HEK293 (cell line): Measurements from ENCODE around the gene PLK3.

Experiments used
- CTCF ChIA-PET: fragments of 350-600 bp; formaldehyde crosslinking; extraction: SDS; loops from one replicate; lab custom pipeline; 2021; ENCODE audit warnings: antibody characterized with exemption; lab: Yijun Ruan, JAX
- POLR2A ChIA-PET: fragments of 300-600 bp; formaldehyde crosslinking; extraction: SDS; loops from one replicate; lab custom pipeline; 2020; ENCODE audit warnings: antibody characterized with exemption, inconsistent platforms; lab: Yijun Ruan, JAX
- H3K27ac ChIP-seq: fragments of 200-500 bp; sonication (Bioruptor generic); 2 replicates; pipeline ENCODE4 v1.5.1; 2014; ENCODE audit warnings: low read depth, low read length, control low read depth, inconsistent platforms; ENCODE audit errors: extremely low read depth
- H3K36me3 ChIP-seq, 2 experiments: fragments of 200-500 bp in 1 of 2; sonication (Bioruptor generic) in 1 of 2; 1 replicate in 1 of 2; 2 replicates in 1 of 2; pipeline ENCODE4 v1.5.1; 2014 to 2017; ENCODE audit warnings: inconsistent platforms in 2 of 2, low read length in 2 of 2; ENCODE audit not compliant: control insufficient read depth in 2 of 2, insufficient read depth in 1 of 2
- H3K4me1 ChIP-seq: fragments of 200-500 bp; sonication (Bioruptor generic); 2 replicates; pipeline ENCODE4 v1.5.1; 2014; ENCODE audit warnings: mild to moderate bottlenecking, low read length, inconsistent platforms; ENCODE audit not compliant: control insufficient read depth, insufficient read depth
- H3K4me3 ChIP-seq: 2 replicates; pipeline ENCODE4 v1.5.1; 2011; ENCODE audit warnings: low read depth, mild to moderate bottlenecking, control low read depth, low read length, moderate library complexity
- H3K9me3 ChIP-seq: fragments of 200-500 bp; sonication (Bioruptor generic); 2 replicates; pipeline ENCODE4 v1.5.1; 2014; ENCODE audit warnings: low read depth, low read length, inconsistent platforms; ENCODE audit not compliant: control insufficient read depth, insufficient read depth
- BCL11A ChIP-seq: fragments of 450-650 bp; formaldehyde crosslinking; IDR thresholded peaks from 2 replicates; pipeline ENCODE4 v1.5.1; 2016; ENCODE audit warnings: low read depth, missing biosample characterization, missing genetic modification characterization
- HOXD13 ChIP-seq: sonication (generic); formaldehyde crosslinking; IDR thresholded peaks from 2 replicates; pipeline ENCODE4 v1.8.0; 2022; ENCODE audit warnings: missing genetic modification reagents, borderline replicate concordance
- KLF7 ChIP-seq: fragments of 450-650 bp; formaldehyde crosslinking; IDR thresholded peaks from 2 replicates; pipeline ENCODE4 v1.5.1; 2016; ENCODE audit warnings: missing biosample characterization, missing genetic modification characterization, borderline replicate concordance
- KLF9 ChIP-seq: fragments of 450-650 bp; formaldehyde crosslinking; IDR thresholded peaks from 2 replicates; pipeline ENCODE4 v1.5.1; 2016; ENCODE audit warnings: missing biosample characterization, missing genetic modification characterization, low read depth
- SP2 ChIP-seq: fragments of 450-650 bp; formaldehyde crosslinking; IDR thresholded peaks from 2 replicates; pipeline ENCODE4 v1.5.1; 2016; ENCODE audit warnings: missing biosample characterization, missing genetic modification characterization
- TRIM28 ChIP-seq: IDR thresholded peaks from 2 replicates; pipeline ENCODE4 v1.6.1; 2011; ENCODE audit warnings: low read length, control low read depth, borderline replicate concordance
- ZBTB1 ChIP-seq: fragments of 450-650 bp; formaldehyde crosslinking; IDR thresholded peaks from 2 replicates; pipeline ENCODE4 v1.5.1; 2016; ENCODE audit warnings: missing biosample characterization, missing genetic modification characterization
- ZBTB17 ChIP-seq: fragments of 450-650 bp; formaldehyde crosslinking; IDR thresholded peaks from 2 replicates; pipeline ENCODE4 v1.5.1; 2016; ENCODE audit warnings: missing biosample characterization, missing genetic modification characterization
- ZBTB48 ChIP-seq: fragments of 450-650 bp; formaldehyde crosslinking; IDR thresholded peaks from 2 replicates; pipeline ENCODE4 v1.5.1; 2016; ENCODE audit warnings: missing biosample characterization, missing genetic modification characterization
- ZBTB6 ChIP-seq: fragments of 450-650 bp; formaldehyde crosslinking; IDR thresholded peaks from 2 replicates; pipeline ENCODE4 v1.5.1; 2017; ENCODE audit warnings: missing biosample characterization, missing genetic modification characterization
- ZBTB7A ChIP-seq: fragments of 450-650 bp; formaldehyde crosslinking; IDR thresholded peaks from 2 replicates; pipeline ENCODE4 v1.5.1; 2016; ENCODE audit warnings: low read depth, missing biosample characterization, missing genetic modification characterization
- ZFHX2 ChIP-seq: fragments of 450-650 bp; formaldehyde crosslinking; conservative IDR thresholded peaks from 2 replicates; pipeline ENCODE4 v1.5.1; 2016; ENCODE audit warnings: missing biosample characterization, missing genetic modification characterization
- ZFP37 ChIP-seq: fragments of 450-650 bp; formaldehyde crosslinking; IDR thresholded peaks from 2 replicates; pipeline ENCODE4 v1.5.1; 2016; ENCODE audit warnings: missing biosample characterization, missing genetic modification characterization
- ZNF248 ChIP-seq: fragments of 450-650 bp; formaldehyde crosslinking; IDR thresholded peaks from 2 replicates; pipeline ENCODE4 v1.5.1; 2017; ENCODE audit warnings: missing biosample characterization, missing genetic modification characterization
- ZNF280C ChIP-seq: fragments of 450-650 bp; formaldehyde crosslinking; IDR thresholded peaks from 2 replicates; pipeline ENCODE4 v1.5.1; 2016; ENCODE audit warnings: missing biosample characterization, missing genetic modification characterization
- ZNF362 ChIP-seq: fragments of 450-650 bp; formaldehyde crosslinking; IDR thresholded peaks from 2 replicates; pipeline ENCODE4 v1.5.1; 2016; ENCODE audit warnings: missing biosample characterization, missing genetic modification characterization
- ZNF366 ChIP-seq: fragments of 450-650 bp; formaldehyde crosslinking; conservative IDR thresholded peaks from 2 replicates; pipeline ENCODE4 v1.5.1; 2016; ENCODE audit warnings: missing biosample characterization, missing genetic modification characterization
- ZNF394 ChIP-seq: fragments of 450-650 bp; formaldehyde crosslinking; IDR thresholded peaks from 2 replicates; pipeline ENCODE4 v1.5.1; 2016; ENCODE audit warnings: missing biosample characterization, missing genetic modification characterization, mild to moderate bottlenecking, moderate library complexity, borderline replicate concordance
- ZNF416 ChIP-seq: fragments of 450-650 bp; formaldehyde crosslinking; IDR thresholded peaks from 2 replicates; pipeline ENCODE4 v1.5.1; 2016; ENCODE audit warnings: missing biosample characterization, missing genetic modification characterization
- ZNF626 ChIP-seq: fragments of 450-650 bp; sonication (Bioruptor Pico); formaldehyde crosslinking; IDR thresholded peaks from 2 replicates; pipeline ENCODE4 v1.5.1; 2018; ENCODE audit warnings: missing biosample characterization, missing genetic modification characterization, inconsistent platforms
- ZNF629 ChIP-seq: fragments of 450-650 bp; formaldehyde crosslinking; IDR thresholded peaks from 2 replicates; pipeline ENCODE4 v1.5.1; 2017; ENCODE audit warnings: missing biosample characterization, missing genetic modification characterization
- ZNF704 ChIP-seq: fragments of 450-650 bp; formaldehyde crosslinking; IDR thresholded peaks from 2 replicates; pipeline ENCODE4 v1.5.1; 2016; ENCODE audit warnings: missing biosample characterization, missing genetic modification characterization
- ZNF707 ChIP-seq: fragments of 450-650 bp; formaldehyde crosslinking; IDR thresholded peaks from 2 replicates; pipeline ENCODE4 v1.5.1; 2016; ENCODE audit warnings: missing biosample characterization, missing genetic modification characterization
- ZNF843 ChIP-seq: fragments of 450-650 bp; formaldehyde crosslinking; IDR thresholded peaks from 2 replicates; pipeline ENCODE4 v1.5.1; 2016; ENCODE audit warnings: missing biosample characterization, missing genetic modification characterization
- ZSCAN5A ChIP-seq: fragments of 450-650 bp; formaldehyde crosslinking; IDR thresholded peaks from 2 replicates; pipeline ENCODE4 v1.5.1; 2016; ENCODE audit warnings: missing biosample characterization, missing genetic modification characterization

PLK3 gene

GRCh38 chr1:44775078-44775929, 24.9 kb upstream of the PLK3 start, which contains the start of gene RPS8 (continued):
- TF ChIP-seq ZBTB6 (no peak), ZBTB7A (peak; percentile 99), KLF9 (tag by site-specific recombination) (peak; percentile 88), ZBTB17 (tag by site-specific recombination) (peak; percentile 98), ZSCAN5A (peak; percentile 14; the same call in 1 of the 2 replicates), ZNF629 (peak; percentile 88), ZBTB48 (tag by site-specific recombination) (peak; percentile 67; the same call in 1 of the 2 replicates), TRIM28 (peak; percentile 85), ZNF416 (no peak), ZBTB1 (tag by site-specific recombination) (0 out of 2 replicates have a peak, but pooled peaks have one; percentile 5), SP2 (peak; percentile 60), ZFP37 (tag by site-specific recombination) (peak; percentile 61), ZNF362 (peak; percentile 43; the same call in 1 of the 2 replicates), ZNF626 (tag by site-specific recombination) (no peak), ZNF704 (tag by site-specific recombination) (no peak), ZNF366 (peak; percentile 68), ZNF394 (peak; percentile 69; the same call in 1 of the 2 replicates), BCL11A (tag by site-specific recombination) (peak; percentile 86; the same call in 1 of the 2 replicates), ZNF707 (tag by site-specific recombination) (0 out of 2 replicates have a peak, but pooled peaks have one; percentile 9), HOXD13 (CRISPR knock-in tag) (peak; percentile 85; the same call in 1 of the 2 replicates)

GRCh38 chr1:44775930-44776729, 24.0 kb upstream of the PLK3 start:
- Histone ChIP-seq H3K36me3 (peaks cover 33 to 55% of the 10 kb centered on the region in 2 experiments; a peak in 2 of 3 replicates), H3K27ac (peak overlapping the region; percentile 99), H3K4me3 (peak overlapping the region; percentile 63), H3K9me3 (no peaks in the 10 kb centered on the region), H3K4me1 (no peaks in the 10 kb centered on the region)
- ChIA-PET POLR2A (interaction anchor here (0.5 to 3.1 kb wide), 35 partner anchors 9 to 746 kb away, joined by 3 to 41 read pairs (median 6); partner anchors contain the start of genes ARMH1, BEST4, BTBD19 and DYNLT4), CTCF (interaction anchor here (0.6 to 2.2 kb wide), 3 partner anchors 11 to 296 kb away, joined by 3 to 11 read pairs (median 6); partner anchors contain the start of genes BEST4 and RNU5D-1)
- TF ChIP-seq KLF7 (tag by site-specific recombination) (no peak), ZNF366 (no peak), ZNF248 (tag by site-specific recombination) (no peak), ZNF280C (tag by site-specific recombination) (no peak), BCL11A (tag by site-specific recombination) (no peak), ZBTB6 (no peak), ZFHX2 (peak; percentile 63), ZNF843 (tag by site-specific recombination) (no peak)
